ENCODE results near the gene TEX29. TPM values are rescaled to one million over a fixed set of nuclear protein-coding genes. Genes with fewer than 3 reads are reported as not detected.

Gene TEX29
- polyA plus RNA-seq, 1 donor from 2014 or later, result not detected

DNA sequence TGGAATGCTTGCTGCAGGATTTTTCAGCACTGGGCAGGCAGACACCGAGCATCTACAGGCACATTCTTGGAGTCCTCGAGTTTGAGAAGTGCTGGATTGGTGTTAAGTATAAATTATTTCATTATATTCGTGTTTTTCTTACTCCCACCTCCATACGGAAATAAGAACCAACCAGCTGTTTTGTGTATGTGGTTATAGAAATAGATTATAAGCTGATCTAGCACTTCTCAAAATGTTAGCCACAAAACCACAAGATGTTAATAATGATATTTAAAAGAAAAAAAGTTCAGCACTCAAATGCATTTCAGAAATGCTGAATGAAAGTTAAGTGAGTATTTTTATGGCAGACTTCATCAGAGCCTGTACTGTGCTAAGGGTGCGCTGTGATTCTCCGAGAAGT is 24.0 kb upstream of the TEX29 start:
- Histone ChIP-seq H2AFZ (ENCODE audit: low read depth, low read length) (no peak overlapping the region), H3K27ac (ENCODE audit: low read length) (no peak overlapping the region), H3F3A (ENCODE audit: insufficient read depth, low read length, poor library complexity, severe bottlenecking) (no peaks in the 10 kb centered on the region), H4K20me1 (ENCODE audit: insufficient read depth) (no peaks in the 10 kb centered on the region), H3K9ac (ENCODE audit: low read length) (no peak overlapping the region), H3K4me3 (ENCODE audit: low read length) (no peak overlapping the region), H3K9me2 (ENCODE audit: insufficient read depth, low read length) (no peaks in the 10 kb centered on the region), H3K36me3 (ENCODE audit: insufficient read depth, low read length) (peaks cover 8% of the 10 kb centered on the region), H3K4me2 (ENCODE audit: low read length) (no peak overlapping the region), H3K9me3 (ENCODE audit: low read length) (no peaks in the 10 kb centered on the region), H3K79me2 (replicated peaks; ENCODE audit: insufficient read depth, low read length) (no peaks in the 10 kb centered on the region), H3K27me3 (ENCODE audit: insufficient read depth, low read depth, low read length) (no peaks in the 10 kb centered on the region)
- no peak for TF ChIP-seq EP300 (conservative IDR thresholded peaks at IDR 0.05; ENCODE audit: poor library complexity, severe bottlenecking)
- TF ChIP-seq, protein P1, sequence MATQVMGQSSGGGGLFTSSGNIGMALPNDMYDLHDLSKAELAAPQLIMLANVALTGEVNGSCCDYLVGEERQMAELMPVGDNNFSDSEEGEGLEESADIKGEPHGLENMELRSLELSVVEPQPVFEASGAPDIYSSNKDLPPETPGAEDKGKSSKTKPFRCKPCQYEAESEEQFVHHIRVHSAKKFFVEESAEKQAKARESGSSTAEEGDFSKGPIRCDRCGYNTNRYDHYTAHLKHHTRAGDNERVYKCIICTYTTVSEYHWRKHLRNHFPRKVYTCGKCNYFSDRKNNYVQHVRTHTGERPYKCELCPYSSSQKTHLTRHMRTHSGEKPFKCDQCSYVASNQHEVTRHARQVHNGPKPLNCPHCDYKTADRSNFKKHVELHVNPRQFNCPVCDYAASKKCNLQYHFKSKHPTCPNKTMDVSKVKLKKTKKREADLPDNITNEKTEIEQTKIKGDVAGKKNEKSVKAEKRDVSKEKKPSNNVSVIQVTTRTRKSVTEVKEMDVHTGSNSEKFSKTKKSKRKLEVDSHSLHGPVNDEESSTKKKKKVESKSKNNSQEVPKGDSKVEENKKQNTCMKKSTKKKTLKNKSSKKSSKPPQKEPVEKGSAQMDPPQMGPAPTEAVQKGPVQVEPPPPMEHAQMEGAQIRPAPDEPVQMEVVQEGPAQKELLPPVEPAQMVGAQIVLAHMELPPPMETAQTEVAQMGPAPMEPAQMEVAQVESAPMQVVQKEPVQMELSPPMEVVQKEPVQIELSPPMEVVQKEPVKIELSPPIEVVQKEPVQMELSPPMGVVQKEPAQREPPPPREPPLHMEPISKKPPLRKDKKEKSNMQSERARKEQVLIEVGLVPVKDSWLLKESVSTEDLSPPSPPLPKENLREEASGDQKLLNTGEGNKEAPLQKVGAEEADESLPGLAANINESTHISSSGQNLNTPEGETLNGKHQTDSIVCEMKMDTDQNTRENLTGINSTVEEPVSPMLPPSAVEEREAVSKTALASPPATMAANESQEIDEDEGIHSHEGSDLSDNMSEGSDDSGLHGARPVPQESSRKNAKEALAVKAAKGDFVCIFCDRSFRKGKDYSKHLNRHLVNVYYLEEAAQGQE (IDR thresholded peaks at IDR 0.05; ENCODE audit: borderline replicate concordance), result no peak
- TF ChIP-seq TAF1 (IDR thresholded peaks at IDR 0.05; ENCODE audit: low read depth), result no peak
- TF ChIP-seq SMC3 (conservative IDR thresholded peaks at IDR 0.05; ENCODE audit: poor library complexity), result no peak
- TF ChIP-seq RAD21 (conservative IDR thresholded peaks at IDR 0.05), result no peak
- TF ChIP-seq, protein P2, sequence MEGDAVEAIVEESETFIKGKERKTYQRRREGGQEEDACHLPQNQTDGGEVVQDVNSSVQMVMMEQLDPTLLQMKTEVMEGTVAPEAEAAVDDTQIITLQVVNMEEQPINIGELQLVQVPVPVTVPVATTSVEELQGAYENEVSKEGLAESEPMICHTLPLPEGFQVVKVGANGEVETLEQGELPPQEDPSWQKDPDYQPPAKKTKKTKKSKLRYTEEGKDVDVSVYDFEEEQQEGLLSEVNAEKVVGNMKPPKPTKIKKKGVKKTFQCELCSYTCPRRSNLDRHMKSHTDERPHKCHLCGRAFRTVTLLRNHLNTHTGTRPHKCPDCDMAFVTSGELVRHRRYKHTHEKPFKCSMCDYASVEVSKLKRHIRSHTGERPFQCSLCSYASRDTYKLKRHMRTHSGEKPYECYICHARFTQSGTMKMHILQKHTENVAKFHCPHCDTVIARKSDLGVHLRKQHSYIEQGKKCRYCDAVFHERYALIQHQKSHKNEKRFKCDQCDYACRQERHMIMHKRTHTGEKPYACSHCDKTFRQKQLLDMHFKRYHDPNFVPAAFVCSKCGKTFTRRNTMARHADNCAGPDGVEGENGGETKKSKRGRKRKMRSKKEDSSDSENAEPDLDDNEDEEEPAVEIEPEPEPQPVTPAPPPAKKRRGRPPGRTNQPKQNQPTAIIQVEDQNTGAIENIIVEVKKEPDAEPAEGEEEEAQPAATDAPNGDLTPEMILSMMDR (IDR thresholded peaks at IDR 0.05; ENCODE audit: poor library complexity, severe bottlenecking), result no peak
- TF ChIP-seq MXI1 (conservative IDR thresholded peaks at IDR 0.05; ENCODE audit: poor library complexity, severe bottlenecking), result no peak
- no peak for TF ChIP-seq EZH2 (IDR thresholded peaks at IDR 0.05; ENCODE audit: borderline replicate concordance, insufficient read depth, low read length, poor library complexity, severe bottlenecking)
- no peak for TF ChIP-seq POLR2AphosphoS5 (IDR thresholded peaks at IDR 0.05)

DNA sequence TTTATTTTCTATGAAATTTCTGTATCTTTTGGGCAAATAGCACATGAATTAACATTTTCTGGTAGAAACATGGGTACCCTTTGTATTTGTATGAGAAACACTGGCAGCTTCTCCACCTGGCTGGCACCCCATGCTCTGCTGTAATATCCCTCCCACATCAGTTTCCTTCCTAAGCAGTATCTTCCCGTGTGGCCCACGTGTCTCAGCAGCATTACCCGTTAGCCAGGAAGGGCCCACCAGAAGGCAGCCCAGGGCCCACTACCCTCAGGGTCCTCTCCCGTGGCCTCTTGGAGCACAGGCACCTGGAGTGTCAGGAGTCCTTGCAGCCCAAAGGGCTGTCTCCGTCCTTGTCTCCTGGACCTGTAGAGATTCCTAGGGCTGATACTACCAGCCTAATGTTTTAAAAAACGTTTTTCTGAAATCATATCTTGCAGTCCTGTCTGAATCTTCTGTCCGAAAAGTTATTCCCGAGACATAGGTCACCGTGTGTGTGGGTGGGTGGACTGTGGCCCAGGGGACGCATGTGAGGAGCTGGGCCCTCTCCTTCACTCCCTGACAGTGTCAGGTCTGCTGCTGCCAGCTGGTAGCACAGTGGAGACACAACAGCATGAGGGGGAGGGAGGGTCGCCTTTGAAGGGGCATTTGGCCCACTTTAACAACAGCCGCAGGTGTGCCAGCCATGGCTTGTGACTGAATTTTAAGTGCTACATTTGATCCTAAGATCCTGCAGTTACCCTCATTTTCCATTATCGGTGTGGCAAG is 22.0 kb upstream of the TEX29 start:
- no peak overlapping the region for H3K4me2 ChIP-seq (ENCODE audit: low read length)
- no peaks in the 10 kb centered on the region for H3K79me2 ChIP-seq (replicated peaks; ENCODE audit: insufficient read depth, low read length)
- TF ChIP-seq EP300 (conservative IDR thresholded peaks at IDR 0.05; ENCODE audit: poor library complexity, severe bottlenecking) (no peak), TAF1 (IDR thresholded peaks at IDR 0.05; ENCODE audit: low read depth) (no peak), EZH2 (IDR thresholded peaks at IDR 0.05; ENCODE audit: borderline replicate concordance, insufficient read depth, low read length, poor library complexity, severe bottlenecking) (no peak), SMC3 (conservative IDR thresholded peaks at IDR 0.05; ENCODE audit: poor library complexity) (no peak)
- H2AFZ ChIP-seq (ENCODE audit: low read depth, low read length), result no peak overlapping the region
- H3K27me3 ChIP-seq (ENCODE audit: insufficient read depth, low read depth, low read length), result no peaks in the 10 kb centered on the region
- no peak overlapping the region for H3K9ac ChIP-seq (ENCODE audit: low read length)
- peaks cover 5% of the 10 kb centered on the region for H3K36me3 ChIP-seq (ENCODE audit: insufficient read depth, low read length)
- no peaks in the 10 kb centered on the region for H4K20me1 ChIP-seq (ENCODE audit: insufficient read depth)
- H3K9me3 ChIP-seq (ENCODE audit: low read length), result no peaks in the 10 kb centered on the region
- no peak overlapping the region for H3K4me3 ChIP-seq (ENCODE audit: low read length)
- no peak overlapping the region for H3K27ac ChIP-seq (ENCODE audit: low read length)
- no peaks in the 10 kb centered on the region for H3K9me2 ChIP-seq (ENCODE audit: insufficient read depth, low read length)
- no peaks in the 10 kb centered on the region for H3F3A ChIP-seq (ENCODE audit: insufficient read depth, low read length, poor library complexity, severe bottlenecking)
